GM04503 (cell line): ENCODE results near the gene TOP3B.

Experiments used
- DNase-seq: peaks from one replicate; pipeline ENCODE4 v3.0.0-alpha.2; 2012; ENCODE audit warnings: low read depth

TOP3B gene

GRCh38 chr22:21978564-21979386 lies 3.8 kb downstream of the TOP3B start:
- DNase-seq = no peak

- DNase-seq = no peak
These were observed 4.8 kb downstream of the TOP3B start for GRCh38 chr22:21977814-21978213.

- DNase-seq = no peak
These were observed 6.7 kb downstream of the TOP3B start for GRCh38 chr22:21975854-21976345.

GRCh38 chr22:21975273-21975672 lies 7.3 kb downstream of the TOP3B start:
- DNase-seq = no peak

- no peak for DNase-seq
These were observed 8.4 kb downstream of the TOP3B start for GRCh38 chr22:21974058-21974649.

GRCh38 chr22:21972806-21973205 lies 9.8 kb downstream of the TOP3B start:
- DNase-seq = no peak

GRCh38 chr22:21972293-21972779 lies 10.3 kb downstream of the TOP3B start:
- no peak for DNase-seq

GRCh38 chr22:21971858-21972275 lies 10.7 kb downstream of the TOP3B start:
- DNase-seq = no peak

GRCh38 chr22:21970800-21971617 lies 11.6 kb downstream of the TOP3B start:
- DNase-seq = no peak

- DNase-seq = no peak
These were observed 12.4 kb downstream of the TOP3B start for GRCh38 chr22:21970037-21970799.

GRCh38 chr22:21968452-21969129 lies 14.0 kb downstream of the TOP3B start:
- no peak for DNase-seq

GRCh38 chr22:21967693-21968271 lies 14.8 kb downstream of the TOP3B start:
- no peak for DNase-seq

GRCh38 chr22:21966643-21967516 lies 15.7 kb downstream of the TOP3B start:
- no peak for DNase-seq

GRCh38 chr22:21965762-21966288 lies 16.8 kb downstream of the TOP3B start:
- DNase-seq = no peak

- DNase-seq = no peak
These were observed 17.6 kb downstream of the TOP3B start for GRCh38 chr22:21964918-21965484.

GRCh38 chr22:21964234-21964633 lies 18.4 kb downstream of the TOP3B start:
- no peak for DNase-seq

- no peak for DNase-seq
These were observed 18.8 kb downstream of the TOP3B start for GRCh38 chr22:21963790-21964211.

GRCh38 chr22:21963286-21963685 lies 19.3 kb downstream of the TOP3B start:
- no peak for DNase-seq

GRCh38 chr22:21962655-21962949 lies 20.0 kb downstream of the TOP3B start:
- no peak for DNase-seq
